OCI-LY3 (cell line): ENCODE measurements around the gene COX7A2.

Experiments
- H2AFZ ChIP-seq: fragments of 200-600, 300-600 bp; shearing (Covaris generic); 2 replicates; pipeline ENCODE4 v1.6.0; 2014; ENCODE audit warnings: antibody characterized with exemption, low read depth, low read length
- H3K27ac ChIP-seq: fragments of 200-600, 300-600 bp; sonication (generic); 2 replicates; pipeline ENCODE4 v1.5.1; 2014; ENCODE audit warnings: mild to moderate bottlenecking, low read length, moderate library complexity, mixed read lengths
- H3K27me3 ChIP-seq: fragments of 200-600, 300-600 bp; sonication (generic); 2 replicates; pipeline ENCODE4 v1.6.1; 2014; ENCODE audit warnings: low read depth, low read length, mixed read lengths
- H3K36me3 ChIP-seq: fragments of 200-600, 300-600 bp; sonication (generic); replicated peaks from 2 replicates; pipeline ENCODE3; 2014; ENCODE audit warnings: low read depth, low read length, mixed read lengths
- H3K4me1 ChIP-seq: fragments of 300-600, 200-600 bp; sonication (generic); 2 replicates; pipeline ENCODE4 v1.6.1; 2014; ENCODE audit warnings: low read length, mixed read lengths
- H3K4me2 ChIP-seq: fragments of 200-600, 300-600 bp; sonication (generic); 2 replicates; pipeline ENCODE4 v1.6.1; 2014; ENCODE audit warnings: low read length, mixed read lengths
- H3K4me3 ChIP-seq: fragments of 300-600, 200-600 bp; sonication (generic); 2 replicates; pipeline ENCODE4 v1.5.1; 2014; ENCODE audit warnings: antibody characterized with exemption, mild to moderate bottlenecking, low read length, moderate library complexity
- H3K79me2 ChIP-seq: fragments of 300-600, 200-600 bp; shearing (Covaris generic); 2 replicates; pipeline ENCODE4 v1.6.1; 2014; ENCODE audit warnings: mild to moderate bottlenecking, low read length, mixed read lengths
- H3K9ac ChIP-seq: fragments of 300-600, 200-600 bp; shearing (Covaris generic); 2 replicates; pipeline ENCODE4 v1.6.0; 2014; ENCODE audit warnings: mild to moderate bottlenecking, low read length, moderate library complexity
- H3K9me3 ChIP-seq: fragments of 200-600, 300-600 bp; shearing (Covaris generic); 2 replicates; pipeline ENCODE4 v1.6.1; 2014; ENCODE audit warnings: low read length, mixed read lengths; ENCODE audit not compliant: insufficient read depth
- H4K20me1 ChIP-seq: fragments of 200-600, 300-600 bp; sonication (generic); 2 replicates; pipeline ENCODE4 v1.6.1; 2016; ENCODE audit warnings: low read length, mixed read lengths; ENCODE audit not compliant: insufficient read depth
- EZH2phosphoT487 ChIP-seq: fragments of 200-600 bp; shearing (Covaris generic); IDR thresholded peaks from 2 replicates; pipeline ENCODE4 v1.6.1; 2018; ENCODE audit warnings: antibody characterized with exemption, mixed run types, low read depth
- TF ChIP-seq, protein P1 (sequence below): fragments of 200-600, 300-600 bp; sonication (generic); IDR thresholded peaks from 2 replicates; pipeline ENCODE4 v1.5.1; 2014; ENCODE audit warnings: antibody characterized with exemption, low read length, low read depth

COX7A2 gene

GRCh38 chr6:75268988-75269354 lies 25.4 kb upstream of the COX7A2 start:
- peaks cover 64% of the 10 kb centered on the region for H3K79me2 ChIP-seq
- peaks cover 5% of the 10 kb centered on the region; the same call in 1 of the 2 replicates for H3K9me3 ChIP-seq
- H2AFZ ChIP-seq, result no peak overlapping the region
- H3K36me3 ChIP-seq, result peaks cover 21% of the 10 kb centered on the region
- H3K27me3 ChIP-seq, result no peaks in the 10 kb centered on the region
- H3K9ac ChIP-seq, result no peak overlapping the region
- peaks cover 25% of the 10 kb centered on the region for H4K20me1 ChIP-seq
- H3K4me2 ChIP-seq, result no peak overlapping the region
- H3K4me3 ChIP-seq, result no peak overlapping the region
- H3K4me1 ChIP-seq, result no peaks in the 10 kb centered on the region; the same call in 1 of the 2 replicates
- TF ChIP-seq, protein P1, sequence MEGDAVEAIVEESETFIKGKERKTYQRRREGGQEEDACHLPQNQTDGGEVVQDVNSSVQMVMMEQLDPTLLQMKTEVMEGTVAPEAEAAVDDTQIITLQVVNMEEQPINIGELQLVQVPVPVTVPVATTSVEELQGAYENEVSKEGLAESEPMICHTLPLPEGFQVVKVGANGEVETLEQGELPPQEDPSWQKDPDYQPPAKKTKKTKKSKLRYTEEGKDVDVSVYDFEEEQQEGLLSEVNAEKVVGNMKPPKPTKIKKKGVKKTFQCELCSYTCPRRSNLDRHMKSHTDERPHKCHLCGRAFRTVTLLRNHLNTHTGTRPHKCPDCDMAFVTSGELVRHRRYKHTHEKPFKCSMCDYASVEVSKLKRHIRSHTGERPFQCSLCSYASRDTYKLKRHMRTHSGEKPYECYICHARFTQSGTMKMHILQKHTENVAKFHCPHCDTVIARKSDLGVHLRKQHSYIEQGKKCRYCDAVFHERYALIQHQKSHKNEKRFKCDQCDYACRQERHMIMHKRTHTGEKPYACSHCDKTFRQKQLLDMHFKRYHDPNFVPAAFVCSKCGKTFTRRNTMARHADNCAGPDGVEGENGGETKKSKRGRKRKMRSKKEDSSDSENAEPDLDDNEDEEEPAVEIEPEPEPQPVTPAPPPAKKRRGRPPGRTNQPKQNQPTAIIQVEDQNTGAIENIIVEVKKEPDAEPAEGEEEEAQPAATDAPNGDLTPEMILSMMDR, result no peak
- no peak for TF ChIP-seq EZH2phosphoT487
- no peak overlapping the region for H3K27ac ChIP-seq

DNA sequence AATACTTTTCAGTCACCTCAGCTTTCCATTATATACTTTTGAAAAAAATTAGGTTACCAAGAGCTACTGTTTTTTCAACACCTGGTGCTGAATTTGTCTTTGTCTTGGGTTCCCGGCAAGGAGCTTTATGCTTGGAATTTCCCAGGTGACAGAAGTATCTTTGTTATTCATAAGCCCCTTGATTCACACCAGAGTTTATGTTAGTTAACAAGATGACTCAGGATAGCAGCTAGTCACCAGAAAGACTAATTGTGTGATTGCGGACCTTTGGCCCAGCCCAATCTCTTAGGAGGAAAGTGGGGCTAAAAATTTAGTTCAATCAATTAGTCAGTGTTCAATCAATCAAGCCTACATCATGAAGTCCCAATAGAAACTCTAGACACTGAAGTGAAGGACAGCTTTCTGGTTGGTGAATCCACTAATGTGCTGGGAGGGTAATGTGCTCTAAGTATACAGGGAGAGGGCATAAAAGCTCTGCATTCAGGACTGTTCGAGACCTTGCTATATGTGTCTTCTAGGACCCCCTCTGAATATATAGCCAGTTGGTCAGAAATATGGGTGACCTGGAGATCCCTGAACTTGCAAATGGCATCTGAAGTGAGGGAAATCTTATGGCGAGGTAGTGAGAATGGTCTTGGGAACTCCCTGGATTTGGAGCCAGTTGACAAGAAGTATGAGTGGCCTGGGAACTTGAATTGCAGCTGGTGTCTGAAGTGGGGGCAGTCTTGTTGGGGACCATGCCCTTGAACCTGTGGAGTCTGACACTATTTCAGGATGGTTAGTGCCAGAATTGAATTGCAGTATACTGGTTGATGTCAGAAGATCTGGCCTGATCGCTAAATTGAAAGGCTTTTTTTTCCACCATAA lies 24.8 kb upstream of the COX7A2 start:
- Histone ChIP-seq H3K36me3 (peaks cover 19% of the 10 kb centered on the region), H3K9me3 (peaks cover 5% of the 10 kb centered on the region; the same call in 1 of the 2 replicates), H3K27ac (no peak overlapping the region), H3K27me3 (no peaks in the 10 kb centered on the region), H3K9ac (no peak overlapping the region), H3K79me2 (peaks cover 58% of the 10 kb centered on the region), H3K4me3 (no peak overlapping the region), H2AFZ (no peak overlapping the region), H3K4me2 (no peak overlapping the region), H4K20me1 (peaks cover 25% of the 10 kb centered on the region), H3K4me1 (no peaks in the 10 kb centered on the region; the same call in 1 of the 2 replicates)
- no peak for TF ChIP-seq EZH2phosphoT487
- TF ChIP-seq, protein P1, result no peak

DNA sequence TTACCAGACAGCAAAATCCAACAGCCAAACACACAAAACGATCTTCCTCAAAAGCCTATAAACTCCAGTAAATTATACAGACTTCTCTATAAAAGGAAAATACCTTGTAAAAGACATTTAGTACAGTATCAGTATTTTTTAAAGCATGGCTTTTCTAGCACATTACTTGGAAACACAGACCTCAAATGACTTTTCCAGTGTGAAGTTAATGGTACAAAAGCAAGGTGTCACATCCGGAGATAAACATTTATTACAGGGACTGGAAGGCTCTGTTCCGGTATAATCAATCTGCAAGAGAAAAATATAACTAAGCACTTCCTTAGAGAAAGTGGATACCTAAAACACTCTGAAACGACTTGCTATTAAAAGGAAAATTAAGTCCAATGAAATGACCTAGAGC lies 23.9 kb upstream of the COX7A2 start:
- TF ChIP-seq, protein P1, result no peak
- TF ChIP-seq EZH2phosphoT487, result no peak
- Histone ChIP-seq H3K4me1 (no peaks in the 10 kb centered on the region; the same call in 1 of the 2 replicates), H3K4me3 (no peak overlapping the region), H4K20me1 (peaks cover 25% of the 10 kb centered on the region), H3K27me3 (no peaks in the 10 kb centered on the region), H3K4me2 (no peak overlapping the region), H3K79me2 (peaks cover 49% of the 10 kb centered on the region), H3K36me3 (peaks cover 15% of the 10 kb centered on the region), H2AFZ (no peak overlapping the region), H3K27ac (no peak overlapping the region), H3K9ac (no peak overlapping the region), H3K9me3 (0 out of 2 replicates have a peak, but pooled peaks cover under 1% of the 10 kb centered on the region)

GRCh38 chr6:75266716-75267291 lies 23.2 kb upstream of the COX7A2 start:
- Histone ChIP-seq H3K4me2 (no peak overlapping the region), H3K4me1 (no peaks in the 10 kb centered on the region; the same call in 1 of the 2 replicates), H3K9me3 (no peaks in the 10 kb centered on the region), H3K27me3 (no peaks in the 10 kb centered on the region), H3K4me3 (no peak overlapping the region), H4K20me1 (peaks cover 23% of the 10 kb centered on the region), H3K36me3 (peaks cover 10% of the 10 kb centered on the region), H3K9ac (no peak overlapping the region), H3K79me2 (peaks cover 43% of the 10 kb centered on the region), H2AFZ (no peak overlapping the region), H3K27ac (no peak overlapping the region)
- no peak for TF ChIP-seq EZH2phosphoT487
- TF ChIP-seq, protein P1, result peak; percentile 93
